Stimulated activated CD8-positive, alpha-beta memory T cell treated with anti-CD3 and anti-CD28 coated beads, Interleukin-7, amount 100 ng/mL, for 48 hours (primary cell): ENCODE measurements around the gene TARM1.

ENCODE experiments used
- DNase-seq, 2 donors: peaks; one replicate each; pipeline ENCODE4 v3.0.0-alpha.2; 2020; ENCODE audit warnings: low read depth in 1 of 2; ENCODE audit errors: extremely low read depth in 1 of 2

The TARM1 gene

GRCh38 chr19:54035215-54036178 lies 45.7 kb downstream of the TARM1 start:
- no peak for DNase-seq

DNA sequence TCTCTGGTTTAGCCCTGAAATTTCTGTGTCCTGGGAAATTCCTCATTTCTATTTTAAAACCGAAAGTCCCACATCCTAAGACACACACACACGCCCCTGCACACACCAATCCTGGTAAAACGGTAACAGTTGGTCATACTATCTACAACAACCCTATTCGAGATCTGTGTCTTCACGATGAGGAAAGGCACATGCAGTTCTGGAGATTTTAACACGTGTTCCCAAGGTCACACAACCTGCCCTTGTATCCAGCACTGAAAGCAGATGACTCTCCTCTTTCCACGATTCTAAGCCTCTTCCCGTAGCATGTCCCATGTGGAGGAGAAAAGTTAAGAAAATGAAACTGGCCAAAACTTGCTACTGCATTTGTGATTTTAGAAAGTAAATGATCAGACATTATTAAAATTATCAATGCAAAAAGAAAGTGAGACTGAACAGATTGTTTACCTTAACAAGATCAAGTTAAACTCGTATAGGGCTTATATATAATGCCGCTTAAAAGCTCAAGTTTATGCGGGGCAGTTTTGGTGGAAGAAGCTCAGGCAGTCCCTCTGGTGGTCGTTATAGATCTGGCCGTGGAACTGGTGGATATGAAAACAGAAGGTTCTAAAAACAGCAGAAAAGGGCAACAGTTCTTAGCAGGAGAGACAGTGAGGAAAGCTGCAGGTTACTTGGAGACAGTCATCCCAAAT lies 50.1 kb downstream of the TARM1 start:
- no peak for DNase-seq

DNA sequence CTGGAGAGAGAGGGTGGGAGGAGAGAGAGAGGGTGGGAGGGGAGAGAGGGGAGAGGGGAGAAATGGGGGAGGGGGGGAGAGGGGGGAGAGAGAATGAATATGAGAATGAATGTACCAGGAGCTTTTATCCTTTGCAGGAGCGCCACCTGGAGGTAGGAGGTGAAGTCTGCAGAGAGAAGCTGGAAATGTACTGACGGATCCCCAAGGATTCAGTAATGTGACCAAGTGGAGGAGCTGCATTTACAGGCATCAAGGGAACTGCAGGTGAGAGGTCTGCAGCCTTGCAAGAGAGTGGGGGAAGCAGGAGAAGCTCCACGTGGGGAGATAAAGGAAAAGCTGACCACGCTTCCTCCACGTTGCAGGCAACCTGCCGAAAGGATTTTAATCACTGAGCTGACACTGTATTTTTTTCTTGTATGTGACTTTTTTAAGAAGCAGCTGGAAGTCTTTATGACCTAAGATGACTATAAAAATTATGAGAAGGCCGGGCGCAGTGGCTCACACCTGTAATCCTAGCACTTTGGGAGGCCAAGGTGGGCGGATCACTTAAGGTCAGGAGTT lies 51.2 kb downstream of the TARM1 start:
- DNase-seq, result peak; percentile 6 to 16

- no peak for DNase-seq
Measured at GRCh38 chr19:54029301-54029700, 51.9 kb downstream of the TARM1 start.

GRCh38 chr19:54026656-54027055 lies 54.5 kb downstream of the TARM1 start:
- no peak for DNase-seq

GRCh38 chr19:54024660-54025059 lies 56.5 kb downstream of the TARM1 start:
- DNase-seq, result no peak

- no peak for DNase-seq
Measured at GRCh38 chr19:54023191-54023590, 58.0 kb downstream of the TARM1 start.

DNA sequence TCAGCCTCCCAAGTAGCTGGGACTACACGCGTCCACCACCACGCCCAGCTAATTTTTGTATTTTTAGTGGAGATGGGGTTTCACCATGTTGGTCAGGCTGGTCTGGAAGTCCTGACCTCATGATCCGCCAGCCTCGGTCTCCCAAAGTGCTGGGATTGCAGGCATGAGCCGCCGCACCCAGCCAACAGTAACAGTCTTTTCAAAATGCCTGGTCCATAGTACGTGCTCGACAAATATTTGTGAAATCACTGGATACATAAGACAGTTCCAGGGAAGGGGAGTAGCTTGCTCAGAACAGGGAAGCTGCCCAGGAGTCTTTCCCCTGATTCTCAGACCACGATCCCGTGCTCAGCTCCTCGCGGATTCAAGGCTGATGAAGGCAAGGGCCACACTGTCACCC lies 59.2 kb downstream of the TARM1 start:
- DNase-seq, result no peak

- no peak for DNase-seq
Measured at GRCh38 chr19:54021363-54021762, 59.8 kb downstream of the TARM1 start.
